22Rv1 (cell line): Measurements from ENCODE around the gene METTL6.
A peak's percentile ranks its signal among the peaks of the same experiment; 100 is the strongest.
"Not testable (repeated sequence)": the region's sequence is repeated elsewhere in the genome, so short reads cannot be mapped to it uniquely, and the experiment has no call there.

ENCODE experiments used
- H3K27ac ChIP-seq: fragments of 450-650 bp; 2 replicates; pipeline ENCODE4 v1.5.1; 2017
- CTCF ChIP-seq: fragments of 450-650 bp; IDR thresholded peaks from 2 replicates; pipeline ENCODE4 v1.5.1; 2017; ENCODE audit warnings: mild to moderate bottlenecking
- ZFX ChIP-seq: fragments of 450-650 bp; IDR thresholded peaks from 2 replicates; pipeline ENCODE4 v1.6.1; 2017; ENCODE audit warnings: antibody characterized with exemption, borderline replicate concordance

The METTL6 gene

DNA sequence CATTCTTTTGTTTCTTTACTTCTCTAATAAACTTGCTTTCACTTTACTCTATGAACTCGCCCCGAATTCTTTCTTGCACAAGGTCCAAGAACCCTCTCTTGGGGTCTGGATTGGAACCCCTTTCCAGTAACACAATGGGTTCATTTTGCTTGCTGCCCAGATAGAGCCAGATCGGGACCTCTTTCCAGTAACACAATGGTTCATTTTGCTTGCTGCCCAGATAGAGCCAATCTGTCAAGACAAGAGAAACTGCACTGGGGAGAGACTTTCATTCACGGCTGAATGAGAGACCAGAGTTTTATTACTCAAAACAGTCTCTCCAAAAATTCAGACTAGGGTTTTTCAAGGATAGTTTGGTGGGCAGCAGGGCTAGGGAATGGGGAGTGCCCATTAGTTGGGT, 25.4 kb downstream of the METTL6 start:
- TF ChIP-seq ZFX (no peak), CTCF (no peak)
- H3K27ac ChIP-seq: no peak overlapping the region

GRCh38 chr3:15399970-15400369, 27.4 kb downstream of the METTL6 start:
- no peak overlapping the region for H3K27ac ChIP-seq
- TF ChIP-seq ZFX: no peak
- no peak for TF ChIP-seq CTCF

- peak; percentile 38 for TF ChIP-seq CTCF
- not testable (repeated sequence) for H3K27ac ChIP-seq
Measured at GRCh38 chr3:15398731-15399133, 28.6 kb downstream of the METTL6 start.

- not testable (repeated sequence) for H3K27ac ChIP-seq
Measured at GRCh38 chr3:15393252-15393651, 34.1 kb downstream of the METTL6 start.

- TF ChIP-seq CTCF: no peak
- no peak overlapping the region for H3K27ac ChIP-seq
Measured at GRCh38 chr3:15391007-15391406, 36.3 kb downstream of the METTL6 start.

DNA sequence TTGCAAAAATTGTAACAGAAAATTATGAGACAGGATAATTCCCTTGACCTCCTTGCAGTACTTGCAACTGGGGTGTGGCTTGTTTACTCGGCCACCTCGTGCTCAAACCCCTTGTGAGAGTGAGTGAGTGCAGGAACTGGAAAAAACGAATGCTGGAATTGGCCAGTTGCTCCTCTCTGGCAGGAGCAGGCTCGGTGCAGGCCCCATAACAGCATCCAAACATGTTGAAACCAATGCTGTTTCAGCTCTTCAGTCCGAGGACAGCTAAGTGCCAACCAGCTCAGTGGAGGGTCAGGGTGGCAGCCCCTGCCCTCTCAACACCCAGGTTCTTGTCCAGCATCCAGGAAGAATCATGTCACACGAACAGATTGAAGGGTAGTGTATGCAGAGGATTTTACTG, 36.9 kb downstream of the METTL6 start:
- no peak for TF ChIP-seq CTCF
- no peak for TF ChIP-seq ZFX
- H3K27ac ChIP-seq: no peak overlapping the region

- H3K27ac ChIP-seq: not testable (repeated sequence)
Measured at GRCh38 chr3:15388335-15388734, 39.0 kb downstream of the METTL6 start.

DNA sequence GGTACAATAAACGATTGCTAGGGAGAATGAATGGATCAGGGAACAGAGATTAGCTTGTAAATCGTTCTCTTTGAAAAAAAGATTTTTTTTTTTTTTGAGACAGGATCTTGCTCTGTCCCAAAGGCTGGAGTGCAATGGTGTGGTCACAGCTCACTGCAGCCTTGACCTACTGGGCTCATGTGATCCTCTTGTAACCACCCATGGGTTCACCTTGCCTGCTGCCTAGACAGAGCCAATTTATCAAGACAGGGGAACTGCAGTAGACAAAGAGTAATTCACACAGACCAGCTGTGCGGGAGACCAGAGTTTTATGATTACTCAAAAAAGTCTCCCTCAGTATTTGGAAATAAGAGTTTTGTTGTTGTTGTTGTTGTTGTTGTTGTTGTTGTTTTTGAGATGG, 39.6 kb downstream of the METTL6 start:
- H3K27ac ChIP-seq: no peak overlapping the region
- TF ChIP-seq CTCF: no peak
- no peak for TF ChIP-seq ZFX

- TF ChIP-seq ZFX: no peak
- no peak for TF ChIP-seq CTCF
- H3K27ac ChIP-seq: no peak overlapping the region
Measured at GRCh38 chr3:15387171-15387581, 40.2 kb downstream of the METTL6 start.

GRCh38 chr3:15386654-15386955, 40.7 kb downstream of the METTL6 start:
- H3K27ac ChIP-seq: not testable (repeated sequence)
